RCC 7860 (cell line): Measurements from ENCODE around the gene NOTO.
"Not testable (repeated sequence)": the region's sequence is repeated elsewhere in the genome, so short reads cannot be mapped to it uniquely, and the experiment has no call there.

ENCODE experiments used
- DNase-seq: peaks from one replicate; pipeline ENCODE4 v3.0.0-alpha.2; 2015; ENCODE audit warnings: low spot score
- FAIRE-seq: peaks from 2 replicates; lab custom pipeline; 2012; peaks lifted over from hg19 to GRCh38; lab: Jason Lieb, UNC

NOTO gene

DNA sequence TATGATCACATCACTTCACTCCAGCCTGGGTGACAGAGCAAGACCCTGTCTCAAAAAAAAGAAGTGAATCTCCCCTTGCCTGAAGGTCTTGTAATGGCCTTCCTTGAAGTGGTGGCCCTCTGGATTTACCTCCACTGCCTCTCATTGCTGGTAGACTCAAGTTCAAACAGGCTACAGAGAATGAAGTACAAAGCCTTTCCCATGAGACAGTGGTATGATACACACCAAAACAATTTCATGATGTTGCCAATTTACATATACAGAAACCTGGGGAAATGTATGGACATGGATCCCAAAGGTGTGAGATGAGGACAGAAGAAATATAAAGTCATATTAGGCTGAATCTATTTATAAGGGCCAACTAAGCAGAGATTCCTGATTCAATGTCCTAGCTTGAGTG, 4.8 kb upstream of the NOTO start:
- FAIRE-seq (no peak), DNase-seq (no peak)

DNA sequence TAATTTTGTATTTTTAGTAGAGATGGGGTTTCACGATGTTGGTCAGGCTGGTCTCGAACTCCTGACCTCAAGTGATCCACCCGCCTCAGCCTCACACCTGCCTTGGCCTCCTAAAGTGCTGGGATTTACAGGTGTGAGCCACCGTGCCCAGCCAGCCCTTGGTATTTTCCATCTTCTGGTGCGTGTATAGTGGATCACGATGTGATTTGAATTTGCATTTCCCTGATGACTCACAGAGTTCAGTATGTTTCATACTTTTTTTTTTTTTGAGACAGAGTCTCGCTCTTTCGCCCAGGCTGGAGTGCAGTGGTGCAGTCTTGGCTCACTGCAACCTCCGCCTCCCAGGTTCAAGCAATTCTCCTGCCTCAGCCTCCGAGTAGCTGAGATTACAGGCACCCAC, 2.1 kb upstream of the NOTO start:
- not testable (repeated sequence) for FAIRE-seq, DNase-seq

DNA sequence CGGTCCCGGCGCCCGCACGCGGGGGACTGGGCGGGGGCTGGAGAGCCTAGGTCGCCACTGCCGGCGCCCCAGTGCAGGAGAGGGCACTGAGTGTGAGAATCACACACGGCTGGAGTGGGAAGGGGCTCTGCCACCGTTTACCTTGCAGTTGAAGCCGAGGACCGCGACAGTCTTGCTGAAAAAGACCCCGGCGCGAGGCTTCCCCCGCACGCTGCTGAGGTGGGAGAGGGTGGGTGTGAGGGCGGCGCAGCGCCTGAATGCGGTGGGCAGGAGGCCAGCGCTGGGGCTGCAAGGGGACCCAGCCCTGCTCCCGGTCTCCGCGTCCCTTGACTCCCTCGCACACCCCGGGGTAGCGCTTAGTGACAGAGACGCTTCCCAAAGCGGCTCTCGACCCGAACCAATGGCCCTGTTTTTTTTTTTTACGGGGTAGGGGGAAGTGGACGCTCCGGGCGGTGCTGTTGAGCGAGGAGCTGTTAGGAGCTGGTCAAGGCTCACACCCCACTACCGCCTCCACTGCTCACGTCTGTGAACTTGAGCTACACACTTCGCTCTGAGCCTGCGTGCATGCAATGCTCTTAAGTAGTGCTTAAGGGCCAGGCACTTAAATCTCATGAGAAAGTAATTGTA, 794 bp downstream of the NOTO start:
- no peak for FAIRE-seq
- no peak for DNase-seq

DNA sequence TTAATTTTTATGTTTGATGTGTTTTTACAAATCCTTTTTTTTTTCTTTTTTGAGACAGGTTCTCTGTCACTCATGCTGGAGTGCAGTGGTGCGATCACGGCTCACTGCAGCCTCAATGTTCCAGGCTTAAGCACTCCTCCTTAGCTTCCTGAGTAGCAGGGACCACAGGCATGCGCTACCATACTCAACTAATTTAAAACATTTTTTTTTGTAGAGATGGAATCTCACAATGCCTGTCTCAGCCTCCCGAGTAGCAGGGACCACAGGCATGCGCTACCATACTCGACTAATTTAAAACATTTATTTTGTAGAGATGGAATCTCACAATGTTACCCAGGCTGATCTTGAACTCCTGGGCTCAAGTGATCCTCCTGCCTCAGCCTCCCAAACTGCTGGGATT, 3.2 kb downstream of the NOTO start:
- FAIRE-seq (no peak), DNase-seq (no peak)

DNA sequence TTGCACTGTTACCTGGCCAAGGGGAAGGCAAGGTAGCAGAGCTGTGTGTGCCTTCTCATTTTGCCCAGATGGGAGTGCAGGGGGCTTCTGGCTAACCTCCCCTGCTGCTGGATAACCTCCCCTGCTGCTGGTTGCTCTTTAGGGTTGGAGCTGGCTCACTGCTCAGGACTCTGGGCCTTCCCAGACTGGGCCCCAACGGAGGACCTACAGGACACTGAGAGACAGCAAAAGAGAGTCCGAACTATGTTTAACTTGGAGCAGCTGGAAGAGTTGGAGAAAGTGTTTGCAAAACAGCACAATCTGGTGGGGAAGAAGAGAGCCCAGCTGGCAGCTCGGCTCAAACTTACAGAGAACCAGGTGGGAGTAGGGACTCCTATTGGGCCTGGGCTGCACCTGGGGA, 5.9 kb downstream of the NOTO start:
- no peak for FAIRE-seq
- no peak for DNase-seq

DNA sequence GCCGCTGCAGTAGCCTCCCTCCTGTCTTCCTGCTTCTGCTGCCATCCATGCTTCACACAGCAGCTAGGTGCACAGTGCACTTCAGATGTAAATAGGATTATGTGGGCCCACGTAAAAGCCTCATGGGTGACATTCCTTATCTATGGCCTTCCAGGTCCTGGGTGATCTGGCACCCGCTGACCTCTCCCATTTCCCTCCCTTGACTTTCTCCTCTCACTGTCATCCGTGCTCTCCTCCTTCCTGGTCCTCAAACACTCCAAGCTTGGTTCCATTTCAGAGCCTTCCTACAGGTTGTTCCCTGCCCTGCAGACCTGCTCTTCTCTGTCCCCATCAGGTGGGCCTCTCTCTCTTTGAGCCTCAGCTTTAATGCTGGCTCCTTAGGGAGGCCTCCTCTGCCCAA, 7.6 kb downstream of the NOTO start:
- FAIRE-seq (no peak), DNase-seq (no peak)

DNA sequence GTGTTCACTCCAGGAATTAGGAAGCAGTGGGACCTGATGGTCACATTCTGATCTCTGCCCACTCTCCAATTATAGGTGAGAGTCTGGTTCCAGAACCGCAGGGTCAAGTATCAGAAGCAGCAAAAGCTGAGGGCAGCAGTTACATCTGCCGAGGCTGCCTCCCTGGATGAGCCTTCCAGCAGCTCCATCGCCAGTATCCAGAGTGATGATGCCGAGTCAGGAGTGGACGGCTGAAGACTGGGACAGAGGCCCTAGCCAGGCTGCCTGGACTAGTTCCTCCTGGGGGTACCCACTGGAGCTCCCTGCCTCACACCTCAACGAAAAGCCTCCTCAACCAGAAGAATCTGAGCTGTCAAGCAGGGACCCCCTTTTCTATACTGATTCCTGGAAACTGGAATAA, 8.3 kb downstream of the NOTO start:
- FAIRE-seq (no peak), DNase-seq (no peak)

DNA sequence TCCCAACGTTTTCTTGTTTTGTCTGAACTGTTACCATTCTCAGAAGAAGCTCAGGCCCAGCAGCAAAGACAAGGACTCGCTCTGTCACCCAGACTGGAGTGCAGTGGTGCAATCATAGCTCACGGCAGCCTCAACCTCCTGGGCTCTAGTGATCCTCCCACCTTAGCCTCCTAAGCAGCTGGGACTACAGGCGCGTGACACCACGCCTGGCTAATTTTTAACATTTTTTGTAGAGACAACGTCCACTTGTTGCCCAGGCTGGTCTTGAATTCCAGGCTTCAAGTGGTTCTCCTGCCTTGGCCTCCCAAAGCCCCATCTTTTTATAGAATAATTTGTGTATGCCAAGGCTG, 9.7 kb downstream of the NOTO start:
- FAIRE-seq = no peak

DNA sequence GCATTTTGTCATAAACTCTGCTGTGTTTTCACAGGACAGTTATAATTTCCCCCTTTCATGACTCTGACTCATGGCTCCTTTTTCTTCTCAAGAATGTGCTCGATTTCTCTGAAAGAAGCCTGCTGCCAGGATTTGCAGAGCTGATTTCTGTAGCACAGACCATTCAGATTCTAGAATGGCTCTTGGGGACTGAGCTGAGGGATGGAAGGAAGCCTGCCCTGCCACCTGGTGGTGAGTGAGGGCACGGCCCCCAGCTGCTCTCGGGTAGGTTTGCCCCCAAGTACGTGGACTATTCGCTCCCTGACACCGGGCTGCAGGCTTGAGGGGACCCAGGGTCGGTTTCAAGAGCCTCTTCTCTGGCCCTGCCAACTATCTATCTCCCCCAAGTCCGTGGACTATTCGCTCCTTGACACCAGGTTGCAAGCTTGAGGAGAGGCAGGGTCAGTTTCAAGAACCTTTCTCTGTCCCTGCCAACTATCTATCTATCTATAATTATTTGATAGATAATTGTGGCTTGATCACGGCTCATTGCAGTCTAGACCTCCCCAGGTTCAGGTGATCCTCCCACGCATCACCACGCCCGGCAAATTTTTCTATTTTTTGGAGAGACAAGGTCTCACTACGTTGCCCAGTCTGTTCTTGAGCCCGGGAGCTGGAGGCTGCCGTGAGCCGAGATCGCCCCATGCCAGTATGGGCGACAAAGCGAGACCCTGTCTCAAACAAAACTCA, 10.2 kb downstream of the NOTO start:
- DNase-seq (peak; percentile 49), FAIRE-seq (no peak)

More for the DNA sequence above, 9.7 kb downstream of the NOTO start:
- no peak for DNase-seq

DNA sequence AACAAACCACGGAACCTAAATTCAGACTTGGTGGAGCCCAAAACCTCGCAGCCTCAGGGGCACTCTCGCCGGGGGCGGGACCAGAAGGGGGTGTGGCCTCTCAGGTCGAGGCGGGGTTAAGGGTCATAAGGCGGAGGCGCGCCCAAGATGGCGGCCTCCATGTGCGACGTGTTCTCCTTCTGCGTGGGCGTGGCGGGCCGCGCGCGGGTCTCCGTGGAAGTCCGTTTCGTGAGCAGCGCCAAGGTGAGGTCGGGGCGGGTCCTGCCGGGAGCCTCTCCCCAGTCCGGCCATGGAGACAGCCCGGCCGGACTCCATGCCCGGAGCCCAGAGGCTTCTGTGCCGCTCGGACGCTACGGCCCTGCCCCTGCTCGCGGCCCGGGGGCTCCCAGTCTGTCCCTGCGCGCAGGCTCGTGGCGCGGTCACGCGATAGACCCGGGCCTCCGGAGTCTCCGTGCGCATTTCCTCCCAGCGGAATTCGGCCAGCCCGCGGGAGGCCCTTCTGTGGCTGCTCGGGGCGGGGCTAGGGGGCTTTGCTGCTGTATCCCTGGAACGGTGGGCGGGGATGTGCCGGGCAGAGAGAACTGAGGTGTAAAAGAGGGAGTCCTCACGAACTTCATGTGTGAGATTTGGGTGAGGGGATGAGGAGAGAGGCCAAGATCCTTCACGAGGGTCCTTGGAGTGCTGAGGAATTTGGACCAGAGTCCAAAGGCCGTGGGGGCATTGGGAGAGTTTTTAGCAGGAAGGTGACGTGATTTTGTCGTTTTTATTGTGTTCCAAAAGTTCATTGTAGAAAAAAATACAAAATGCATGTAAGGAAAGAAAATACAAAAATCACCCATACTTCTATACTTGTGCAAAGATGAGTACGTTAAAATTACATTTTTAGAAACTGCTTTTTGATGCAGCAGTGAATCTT, 12.0 kb downstream of the NOTO start, which contains the start of gene SMYD5:
TSS of gene SMYD5 (plus strand) at position 126 of the 916 bp plus-strand sequence. CDS start at position 148, 22 bp downstream.
- peak; percentile 65 for DNase-seq
- FAIRE-seq = no peak

DNA sequence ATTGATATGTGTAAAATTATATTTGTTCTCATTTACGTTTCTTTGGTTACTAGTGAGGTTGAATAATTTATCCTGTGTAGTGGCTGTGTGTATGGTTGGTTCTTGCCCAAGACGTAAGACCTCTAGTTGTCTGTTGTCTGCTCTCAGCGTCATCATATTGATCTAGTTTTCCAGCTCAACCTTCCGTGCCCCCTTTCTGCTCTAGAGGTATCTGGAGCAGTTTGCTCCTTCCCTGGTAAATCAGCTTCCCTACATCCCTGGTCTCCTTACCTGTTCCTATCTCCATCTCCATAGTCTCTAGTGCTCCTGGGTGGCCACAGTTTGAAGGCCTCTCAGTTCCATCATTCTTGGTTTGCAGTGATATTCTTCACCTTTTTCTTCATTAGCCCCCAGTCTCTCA, 12.9 kb downstream of the NOTO start:
- FAIRE-seq (no peak), DNase-seq (no peak)

DNA sequence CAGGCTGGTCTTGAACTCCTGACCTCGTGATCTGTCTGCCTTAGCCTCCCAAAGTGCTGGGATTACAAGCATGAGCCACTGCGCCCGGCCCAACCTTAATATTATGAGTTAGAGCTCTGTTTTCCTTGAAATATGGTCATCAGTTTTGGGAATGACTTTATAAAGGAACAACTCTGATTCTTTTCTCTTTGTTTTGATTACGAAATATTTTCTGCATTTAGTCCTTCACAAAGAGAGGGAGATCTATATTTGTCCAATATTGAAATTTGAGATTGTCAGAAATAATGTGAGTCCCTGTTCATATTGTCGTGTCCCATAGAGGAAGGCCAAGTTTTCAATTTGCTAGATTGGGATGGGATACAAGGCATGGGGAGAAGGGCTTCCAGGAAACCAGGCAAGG, 14.8 kb downstream of the NOTO start:
- no peak for FAIRE-seq
- DNase-seq = no peak

DNA sequence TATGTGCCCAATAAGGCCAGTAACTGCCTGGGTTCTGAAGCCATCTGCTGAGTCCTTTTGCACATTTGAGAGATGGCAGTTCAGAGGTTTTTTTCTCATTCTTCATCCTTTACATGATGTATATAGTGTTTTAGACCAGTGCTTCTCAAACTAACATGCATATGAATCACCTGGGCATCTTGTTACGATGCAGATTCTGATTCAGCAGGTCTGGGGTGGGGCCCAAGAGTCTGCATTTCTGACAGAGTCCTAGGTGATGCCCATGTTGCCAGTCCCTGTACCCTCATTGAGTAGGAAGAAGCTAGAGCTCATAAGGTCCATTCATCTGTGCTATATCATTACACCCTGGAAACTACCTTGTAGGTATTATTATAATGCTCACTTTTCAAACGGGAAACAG, 15.5 kb downstream of the NOTO start:
- FAIRE-seq (no peak), DNase-seq (no peak)

DNA sequence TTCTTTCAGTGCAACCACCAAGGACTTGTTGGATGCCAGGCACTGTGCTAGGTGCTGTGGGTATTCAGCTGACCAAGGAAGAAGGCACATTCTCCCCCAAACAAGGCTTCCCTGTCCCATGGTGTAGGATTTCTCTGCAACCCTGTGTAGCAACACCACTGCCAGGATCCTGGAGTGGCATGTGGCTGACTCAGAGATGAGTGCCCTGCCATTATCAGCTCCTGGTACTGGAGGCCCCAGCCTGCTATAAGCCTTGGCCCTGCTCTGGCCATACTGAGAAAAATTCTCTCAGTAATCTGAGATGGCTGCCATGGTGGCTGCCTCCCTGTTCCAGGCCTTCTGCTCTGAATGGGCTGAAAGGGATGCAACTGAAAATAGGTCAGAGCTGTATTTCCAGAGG, 15.9 kb downstream of the NOTO start:
- peak; percentile 5 for DNase-seq
- FAIRE-seq = no peak

DNA sequence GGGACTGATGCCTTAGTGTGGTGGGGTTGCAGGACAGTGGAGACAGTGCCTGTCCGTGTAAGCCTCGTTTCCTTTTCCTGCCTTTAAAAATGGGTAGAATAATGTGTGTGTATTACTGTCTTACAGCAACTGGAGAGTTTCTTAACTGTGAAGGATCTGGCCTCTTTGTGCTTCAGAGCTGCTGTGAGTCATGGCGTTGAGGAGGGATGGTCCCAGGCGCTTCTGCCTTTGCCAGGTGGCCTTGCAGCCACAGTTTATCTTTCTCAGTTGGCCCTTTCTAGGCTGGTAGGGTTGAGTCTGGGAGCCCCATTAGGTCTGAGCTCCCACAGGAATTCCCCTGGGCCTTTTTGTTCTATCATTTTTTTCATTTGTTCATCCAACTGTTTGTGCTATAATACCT, 21.4 kb downstream of the NOTO start:
- DNase-seq (no peak), FAIRE-seq (no peak)

DNA sequence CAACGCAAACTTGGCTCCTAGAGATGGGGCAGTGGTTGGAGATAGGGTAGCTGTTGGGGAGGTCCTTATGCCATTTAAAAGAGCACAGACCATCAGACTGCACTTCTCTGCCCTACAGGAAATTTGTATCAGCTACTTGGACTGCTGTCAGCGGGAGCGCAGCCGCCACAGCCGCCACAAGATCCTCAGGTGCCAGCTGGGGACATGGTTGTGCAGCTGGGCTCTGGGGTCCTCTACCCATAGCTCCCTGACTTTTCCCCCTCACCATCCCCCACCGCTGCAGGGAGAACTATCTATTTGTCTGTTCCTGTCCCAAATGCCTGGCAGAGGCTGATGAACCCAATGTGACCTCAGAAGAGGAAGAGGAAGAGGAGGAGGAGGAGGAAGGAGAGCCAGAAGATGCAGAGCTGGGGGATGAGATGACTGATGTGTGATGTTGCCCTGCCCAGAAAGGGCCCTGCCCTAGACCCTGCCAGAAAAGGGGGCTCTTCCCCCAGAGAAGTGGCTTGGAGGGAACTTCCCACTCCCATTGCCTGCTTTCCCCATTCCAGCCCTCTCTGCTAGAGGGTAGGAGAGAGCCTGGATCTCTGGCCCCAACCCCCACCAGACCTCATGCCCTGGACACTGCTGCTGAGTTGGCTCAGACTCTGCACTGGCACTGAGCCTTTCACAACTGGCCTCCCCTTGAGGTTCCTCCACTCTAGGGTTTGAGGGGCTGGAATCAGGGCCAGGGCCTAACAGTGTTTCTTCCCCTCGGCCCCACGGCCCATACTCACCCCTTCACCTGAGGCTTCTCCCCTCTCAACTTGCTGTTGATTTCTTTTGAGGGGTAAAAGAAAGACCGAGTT, 23.4 kb downstream of the NOTO start:
- no peak for DNase-seq
- FAIRE-seq = no peak

DNA sequence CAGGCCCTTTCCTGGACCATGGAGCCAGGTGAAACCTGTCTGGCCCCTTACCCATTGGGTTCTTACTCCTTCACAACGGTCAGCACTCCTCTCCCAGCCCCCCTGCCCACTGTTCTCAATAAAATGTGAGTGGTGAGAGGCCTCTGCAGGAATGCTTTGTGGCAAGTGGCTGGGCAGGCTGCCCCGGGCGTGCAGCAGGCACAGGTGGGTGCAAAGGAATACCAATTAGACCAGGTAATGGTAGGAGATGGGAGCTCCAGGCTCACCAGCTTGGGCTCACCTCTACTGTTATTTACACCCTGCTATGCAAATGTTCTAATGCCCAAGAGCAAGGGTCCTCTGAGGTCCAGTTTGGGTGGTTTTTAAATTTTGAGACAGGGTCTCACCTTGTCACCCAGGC, 24.7 kb downstream of the NOTO start:
- no peak for FAIRE-seq

DNA sequence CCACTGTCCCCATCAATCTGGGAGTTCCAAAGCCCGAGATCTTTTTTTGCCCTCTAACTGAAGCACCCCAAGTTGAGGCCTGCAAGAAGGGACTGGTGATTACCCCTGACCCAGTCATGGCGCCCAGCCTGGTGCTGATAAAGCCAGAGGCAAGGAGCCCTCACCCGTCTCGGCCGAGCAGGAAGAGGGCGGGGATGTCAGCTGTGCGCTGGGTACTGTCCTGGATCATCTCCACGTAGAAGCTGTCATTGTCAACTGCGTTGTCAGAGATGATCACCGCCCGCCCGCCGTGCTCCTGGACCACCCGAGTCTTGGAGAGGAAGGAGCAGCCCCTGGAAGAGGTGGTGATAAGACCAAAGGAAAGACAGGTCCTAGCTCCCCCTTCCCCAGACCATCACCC, 26.3 kb downstream of the NOTO start:
- no peak for DNase-seq
- no peak for FAIRE-seq

More for the DNA sequence above, 24.7 kb downstream of the NOTO start:
- DNase-seq = no peak

DNA sequence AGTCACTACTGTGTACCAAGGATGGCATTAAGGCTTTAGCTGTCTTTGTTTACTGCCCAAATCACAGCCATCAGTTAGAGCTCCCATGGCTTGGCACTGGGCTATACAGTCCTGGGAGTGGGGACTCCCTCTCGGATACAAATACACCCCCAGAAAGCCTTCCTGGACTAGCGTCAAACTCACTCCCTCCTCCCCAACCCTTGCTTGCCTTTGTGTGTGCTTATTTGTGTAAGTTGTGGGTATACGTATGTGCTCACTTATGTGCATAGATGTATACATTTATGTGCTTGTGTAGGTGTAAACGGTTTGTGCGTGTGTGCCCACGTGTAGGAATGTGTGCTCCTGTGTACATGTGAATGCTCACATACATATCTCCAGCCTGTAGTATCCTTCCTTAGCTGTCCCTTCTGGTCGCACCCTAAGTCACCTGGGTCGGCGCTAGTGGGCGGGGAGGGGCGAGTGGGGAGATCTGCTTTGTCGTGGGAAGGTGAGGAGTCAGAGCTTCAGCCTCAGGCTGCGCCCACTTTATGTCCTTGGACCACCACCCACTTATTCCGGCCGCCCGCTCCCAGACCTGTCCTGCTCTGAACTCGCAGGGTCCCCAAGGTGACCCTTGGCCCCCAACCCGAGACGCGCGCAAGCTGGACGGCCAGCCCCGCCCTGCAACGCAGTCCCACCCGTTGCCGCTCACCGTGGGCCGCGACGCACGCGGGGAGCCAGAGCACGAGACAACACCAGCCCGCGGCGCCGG, 30.2 kb downstream of the NOTO start:
- no peak for DNase-seq
- FAIRE-seq = no peak
